Transverse colon (tissue), 4 donors: ENCODE data around the gene RPS19BP1. TPM values are rescaled to one million over a fixed set of nuclear protein-coding genes. Genes with fewer than 3 reads are reported as not detected.

ENCODE experiments used
- DNase-seq: peaks from one replicate; pipeline ENCODE4 v3.0.0-alpha.2; 2019
- H3K27ac ChIP-seq, 4 donors: fragments of 200-600 bp; sonication (generic); 2 replicates each; pipeline ENCODE4 v1.5.1; 2016 to 2018; ENCODE audit warnings: inconsistent platforms in 4 of 4
- H3K27me3 ChIP-seq: fragments of 200-600 bp; sonication (generic); 2 replicates; pipeline ENCODE4 v1.5.1; 2017; ENCODE audit warnings: inconsistent platforms
- H3K36me3 ChIP-seq, 4 donors: fragments of 200-600 bp; sonication (generic); 2 replicates each; pipeline ENCODE4 v1.5.1; 2017 to 2019; ENCODE audit warnings: inconsistent platforms in 4 of 4
- H3K4me1 ChIP-seq, 4 donors: fragments of 200-600 bp; sonication (generic); 2 replicates each; pipeline ENCODE4 v1.5.1; 2017 to 2020; ENCODE audit warnings: inconsistent platforms in 4 of 4
- H3K4me3 ChIP-seq, 4 donors: fragments of 200-600 bp; sonication (generic); 1 replicate in 1 of 4; 2 replicates in 3 of 4; pipeline versions ENCODE4 v1.5.1 to v1.6.1; 2017 to 2019; ENCODE audit warnings: inconsistent platforms in 4 of 4
- H3K9me3 ChIP-seq, 2 donors: fragments of 200-600 bp; sonication (generic); 2 replicates each; pipeline ENCODE4 v1.5.1; 2017 to 2019; ENCODE audit warnings: inconsistent platforms in 2 of 2
- CTCF ChIP-seq, 5 experiments: fragments of 200-600 bp in 3 of 5; fragments of 450-650 bp in 2 of 5; sonication (generic) in 3 of 5; IDR thresholded peaks; 1 replicate in 2 of 5; 2 replicates in 3 of 5; pipeline ENCODE4 v1.5.1; 2016 to 2017; ENCODE audit warnings: antibody characterized with exemption in 5 of 5, inconsistent platforms in 3 of 5, mild to moderate bottlenecking in 2 of 5, moderate library complexity in 1 of 5
- EP300 ChIP-seq: sonication (generic); formaldehyde crosslinking; IDR thresholded peaks from one replicate; pipeline ENCODE4 v1.6.1; 2017; ENCODE audit warnings: antibody characterized with exemption, low read depth
- POLR2A ChIP-seq: fragments of 450-650 bp; IDR thresholded peaks from one replicate; pipeline ENCODE4 v1.6.1; 2016; ENCODE audit warnings: antibody characterized with exemption, mild to moderate bottlenecking, moderate library complexity
- POLR2AphosphoS5 ChIP-seq, 3 donors: sonication (generic); formaldehyde crosslinking; IDR thresholded peaks; one replicate each; pipeline ENCODE4 v1.6.1; 2016; ENCODE audit warnings: antibody characterized with exemption in 3 of 3
- WGBS, 2 donors: methylation state at CpG; one replicate each; pipeline ENCODE4 v1.1.5; 2018; ENCODE audit warnings: low coverage in 1 of 2; 5-methylcytosine and 5-hydroxymethylcytosine counted together
- in situ Hi-C, 4 donors: fragments of 200-750 bp; cut with MboI; loops; one replicate each; pipeline versions ENCODE4 v1.15.0 to v1.15.1; 2017; ENCODE audit warnings: low sequenced_read_pairs in 3 of 4, low pct_ligation_motif_present in 1 of 4, low pct_unique_long_range_greater_than_20kb in 1 of 4
- intact Hi-C: fragments of 100-400 bp; cut with DNase I; formaldehyde crosslinking; loops from one replicate; pipeline ENCODE4 v1.15.1; 2023; ENCODE audit warnings: low total_unique reads
- total RNA-seq, 4 donors: library from RNA; depleted of rRNA; stranded (reverse); fragments of >200 nt; gene quantifications; one replicate each; pipeline ENCODE4 v1.1.0, GENCODE V29; 2016

Gene RPS19BP1
- total RNA-seq, 4 donors from 2014 or later: 20.5 to 153 (median 97.8) TPM

GRCh38 chr22:39488563-39489083 is 43.9 kb downstream of the RPS19BP1 start:
- Histone ChIP-seq H3K4me3 (no peak overlapping the region), H3K36me3 (no peaks in the 10 kb centered on the region), H3K27me3 (no peaks in the 10 kb centered on the region), H3K9me3 (no peaks in the 10 kb centered on the region), H3K27ac (no peak overlapping the region), H3K4me1 (peaks cover 0 to 11% (median 3%) of the 10 kb centered on the region in 4 donors)
- in situ Hi-C loops (no loop called here), intact Hi-C loops (no loop called here)
- DNase-seq: no peak
- TF ChIP-seq EP300 (no peak), POLR2A (no peak), CTCF (IDR thresholded peaks at IDR 0.05) (no peak), POLR2AphosphoS5 (IDR thresholded peaks at IDR 0.05) (no peak)
- 95% methylated on average over 31 of the region's 39 CpGs; no CpG with 5 or more reads in 1 of the 2 donors for WGBS, 2 donors

GRCh38 chr22:39487826-39488520 is 44.6 kb downstream of the RPS19BP1 start:
- in situ Hi-C loops (no loop called here), intact Hi-C loops (no loop called here)
- H3K27me3 ChIP-seq: no peaks in the 10 kb centered on the region
- H3K9me3 ChIP-seq: no peaks in the 10 kb centered on the region
- H3K4me3 ChIP-seq: no peak overlapping the region
- H3K27ac ChIP-seq: no peak overlapping the region
- TF ChIP-seq CTCF (IDR thresholded peaks at IDR 0.05) (no peak), POLR2AphosphoS5 (IDR thresholded peaks at IDR 0.05) (no peak), EP300 (no peak), POLR2A (no peak)
- H3K4me1 ChIP-seq: peaks cover 0 to 11% (median 3%) of the 10 kb centered on the region in 4 donors
- H3K36me3 ChIP-seq: no peaks in the 10 kb centered on the region
- 95% methylated on average over 70 of the region's 70 CpGs; no CpG with 5 or more reads in 1 of the 2 donors for WGBS, 2 donors
- no peak for DNase-seq

DNA sequence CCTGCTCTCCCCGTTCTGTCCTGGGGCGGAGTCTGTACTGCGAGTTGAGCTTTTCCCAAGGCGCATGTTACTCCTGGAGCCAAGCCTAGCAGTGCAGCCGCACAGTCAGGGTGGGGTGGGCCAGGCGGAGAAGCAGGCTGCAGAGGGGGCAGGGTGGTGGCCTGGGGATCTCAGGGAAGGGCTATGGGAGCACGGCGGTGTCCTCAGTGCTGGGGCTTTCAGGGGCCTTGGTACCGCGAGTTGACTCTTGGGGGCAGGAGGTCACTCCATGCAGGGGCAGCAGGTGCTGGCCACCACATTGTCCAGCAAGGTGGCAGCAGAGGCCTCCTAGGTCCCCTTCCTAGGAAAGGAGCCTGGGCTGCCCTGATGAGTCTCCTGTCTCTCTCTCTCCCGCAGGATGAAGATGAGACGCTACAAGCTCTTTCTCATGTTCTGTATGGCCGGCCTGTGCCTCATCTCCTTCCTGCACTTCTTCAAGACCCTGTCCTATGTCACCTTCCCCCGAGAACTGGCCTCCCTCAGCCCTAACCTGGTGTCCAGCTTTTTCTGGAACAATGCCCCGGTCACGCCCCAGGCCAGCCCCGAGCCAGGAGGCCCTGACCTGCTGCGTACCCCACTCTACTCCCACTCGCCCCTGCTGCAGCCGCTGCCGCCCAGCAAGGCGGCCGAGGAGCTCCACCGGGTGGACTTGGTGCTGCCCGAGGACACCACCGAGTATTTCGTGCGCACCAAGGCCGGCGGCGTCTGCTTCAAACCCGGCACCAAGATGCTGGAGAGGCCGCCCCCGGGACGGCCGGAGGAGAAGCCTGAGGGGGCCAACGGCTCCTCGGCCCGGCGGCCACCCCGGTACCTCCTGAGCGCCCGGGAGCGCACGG is 45.4 kb downstream of the RPS19BP1 start:
- no peaks in the 10 kb centered on the region for H3K36me3 ChIP-seq
- peaks cover 0 to 11% (median 3%) of the 10 kb centered on the region in 4 donors for H3K4me1 ChIP-seq
- intact Hi-C loops: no loop called here
- 83% methylated on average over 44 of the region's 45 CpGs; no CpG with 5 or more reads in 1 of the 2 donors for whole genome bisulfite sequencing, 2 donors
- in situ Hi-C loops: no loop called here
- no peaks in the 10 kb centered on the region for H3K27me3 ChIP-seq
- no peak overlapping the region for H3K4me3 ChIP-seq
- no peaks in the 10 kb centered on the region for H3K9me3 ChIP-seq
- no peak overlapping the region for H3K27ac ChIP-seq
- TF ChIP-seq POLR2AphosphoS5 (IDR thresholded peaks at IDR 0.05): no peak
- no peak for TF ChIP-seq EP300
- TF ChIP-seq CTCF (IDR thresholded peaks at IDR 0.05): no peak
- DNase-seq: no peak

DNA sequence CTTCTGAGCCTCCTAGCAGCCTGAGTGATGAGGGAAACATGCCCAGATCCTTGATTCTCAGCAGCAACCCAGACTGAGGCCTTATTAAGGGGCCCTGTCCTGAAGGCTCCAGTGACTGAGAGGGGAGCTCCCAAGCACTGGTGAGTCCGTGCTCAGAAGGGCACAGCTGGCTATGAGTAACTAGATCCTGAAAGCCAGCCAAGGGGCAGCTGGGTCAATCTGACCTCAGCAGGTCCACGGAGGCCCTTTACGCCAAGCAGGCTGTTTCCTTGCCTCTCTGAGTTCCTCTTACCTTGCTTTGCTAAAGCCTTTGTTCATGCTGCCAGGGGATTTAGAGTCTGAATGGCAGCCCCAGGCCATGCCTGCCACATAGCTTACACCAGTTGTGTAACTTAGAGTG is 49.8 kb downstream of the RPS19BP1 start:
- no peak for TF ChIP-seq CTCF (IDR thresholded peaks at IDR 0.05)
- TF ChIP-seq EP300: no peak
- no peak for TF ChIP-seq POLR2AphosphoS5 (IDR thresholded peaks at IDR 0.05)
- TF ChIP-seq POLR2A: no peak
- Histone ChIP-seq H3K27me3 (no peaks in the 10 kb centered on the region), H3K4me3 (no peak overlapping the region), H3K27ac (no peak overlapping the region), H3K4me1 (no peaks in the 10 kb centered on the region), H3K36me3 (no peaks in the 10 kb centered on the region), H3K9me3 (no peaks in the 10 kb centered on the region)
- no peak for DNase-seq
- in situ Hi-C loops (no loop called here), intact Hi-C loops (no loop called here)
- no CpG with 5 or more reads among the region's 3 CpGs for WGBS, 2 donors
